Caki2 (cell line): ENCODE results near the gene LAMA4. TPM values are rescaled to one million over a fixed set of nuclear protein-coding genes. Genes with fewer than 3 reads are reported as not detected.

ENCODE experiments used
- DNase-seq: peaks from one replicate; pipeline ENCODE4 v3.0.0-alpha.2; 2015; ENCODE audit warnings: low read depth
- in situ Hi-C: cut with HindIII; loops from 2 replicates; pipeline ENCODE4 v1.10.0; 2016; ENCODE audit warnings: low sequenced_read_pairs, low pct_unique_long_range_greater_than_20kb, mixed read lengths
- total RNA-seq: library from RNA; depleted of rRNA; stranded (reverse); fragments of >200 nt; shearing (Covaris generic); gene quantifications from 2 replicates; pipeline ENCODE4 v1.2.3, GENCODE V29; 2014; ENCODE audit warnings: low replicate concordance

LAMA4 gene
- total RNA-seq, 1 experiment from 2014 or later: 12.4 TPM

- in situ Hi-C loops: no loop called here
- DNase-seq: no peak
These were observed 3.0 kb downstream of the LAMA4 start for GRCh38 chr6:112251171-112251875.

DNA sequence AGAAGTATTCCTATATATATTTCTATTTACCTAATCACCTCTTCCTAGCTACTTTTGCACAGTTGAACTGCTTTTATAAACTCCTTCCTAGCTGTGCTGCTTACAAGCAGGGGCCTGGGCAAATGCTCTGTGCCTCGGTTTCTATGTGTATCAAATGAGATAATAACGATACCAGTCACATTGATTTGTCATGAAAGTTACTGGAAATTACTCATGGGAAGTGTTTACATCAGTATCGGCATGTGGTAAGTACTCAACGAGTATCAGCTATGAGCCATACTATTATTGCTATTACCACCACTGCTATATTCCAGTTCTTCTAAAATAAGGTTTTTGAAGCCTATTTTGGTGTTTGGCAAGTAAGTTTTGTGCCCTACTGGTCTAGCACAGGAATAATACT is 4.9 kb downstream of the LAMA4 start:
- no peak for DNase-seq
- in situ Hi-C loops: no loop called here

DNA sequence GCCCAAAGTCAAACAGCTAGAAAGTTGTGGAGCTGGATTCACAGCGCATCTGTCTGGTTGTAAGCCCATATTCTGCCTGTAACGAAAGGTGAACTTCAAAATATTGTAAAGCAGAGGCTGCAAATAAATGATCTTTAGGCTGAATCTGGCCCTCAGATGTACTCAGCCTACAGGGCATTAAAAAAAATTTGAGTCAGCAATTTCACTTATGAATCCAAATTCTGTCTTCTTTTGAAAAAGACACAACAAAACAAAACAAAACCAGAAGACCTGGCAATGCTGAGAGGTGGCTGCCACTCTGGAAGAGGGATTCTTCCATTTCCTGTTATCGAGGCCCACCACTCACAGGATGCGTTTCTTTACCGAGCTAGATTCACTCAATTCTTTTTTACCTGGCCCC is 7.1 kb downstream of the LAMA4 start:
- no peak for DNase-seq
- in situ Hi-C loops: no loop called here

DNA sequence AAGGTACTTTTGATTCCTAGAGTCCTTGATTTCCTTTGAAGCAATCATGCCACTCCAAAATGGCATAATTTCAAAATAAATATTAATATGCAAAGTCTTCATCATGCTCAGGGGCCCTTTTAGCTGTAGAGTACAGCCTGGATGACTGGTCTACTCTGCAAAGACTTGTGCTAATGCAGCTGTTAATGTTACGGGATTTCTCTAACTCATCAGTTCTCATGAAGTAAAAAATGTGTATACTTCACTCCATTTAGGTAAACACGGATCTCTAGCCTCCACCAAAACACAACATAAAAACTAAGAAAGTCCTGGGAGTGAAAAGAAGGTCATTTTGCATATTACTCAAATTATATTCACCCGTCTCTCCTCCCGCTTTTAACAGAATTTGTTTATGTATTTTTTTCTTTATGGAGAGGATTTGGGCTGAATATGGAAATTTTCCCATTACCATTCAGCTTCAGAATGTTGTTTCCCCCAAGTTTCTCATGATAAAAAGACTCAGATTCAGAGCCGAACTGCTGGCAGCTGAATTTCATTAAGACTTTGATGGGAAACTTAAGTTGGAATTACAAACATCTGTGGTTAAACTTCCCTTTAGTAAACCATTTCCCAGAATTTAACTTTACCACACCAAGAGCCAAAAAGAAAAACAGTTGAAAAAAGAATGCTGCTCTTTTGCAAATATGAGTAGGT is 8.7 kb downstream of the LAMA4 start:
- in situ Hi-C loops: no loop called here
- DNase-seq: no peak

DNA sequence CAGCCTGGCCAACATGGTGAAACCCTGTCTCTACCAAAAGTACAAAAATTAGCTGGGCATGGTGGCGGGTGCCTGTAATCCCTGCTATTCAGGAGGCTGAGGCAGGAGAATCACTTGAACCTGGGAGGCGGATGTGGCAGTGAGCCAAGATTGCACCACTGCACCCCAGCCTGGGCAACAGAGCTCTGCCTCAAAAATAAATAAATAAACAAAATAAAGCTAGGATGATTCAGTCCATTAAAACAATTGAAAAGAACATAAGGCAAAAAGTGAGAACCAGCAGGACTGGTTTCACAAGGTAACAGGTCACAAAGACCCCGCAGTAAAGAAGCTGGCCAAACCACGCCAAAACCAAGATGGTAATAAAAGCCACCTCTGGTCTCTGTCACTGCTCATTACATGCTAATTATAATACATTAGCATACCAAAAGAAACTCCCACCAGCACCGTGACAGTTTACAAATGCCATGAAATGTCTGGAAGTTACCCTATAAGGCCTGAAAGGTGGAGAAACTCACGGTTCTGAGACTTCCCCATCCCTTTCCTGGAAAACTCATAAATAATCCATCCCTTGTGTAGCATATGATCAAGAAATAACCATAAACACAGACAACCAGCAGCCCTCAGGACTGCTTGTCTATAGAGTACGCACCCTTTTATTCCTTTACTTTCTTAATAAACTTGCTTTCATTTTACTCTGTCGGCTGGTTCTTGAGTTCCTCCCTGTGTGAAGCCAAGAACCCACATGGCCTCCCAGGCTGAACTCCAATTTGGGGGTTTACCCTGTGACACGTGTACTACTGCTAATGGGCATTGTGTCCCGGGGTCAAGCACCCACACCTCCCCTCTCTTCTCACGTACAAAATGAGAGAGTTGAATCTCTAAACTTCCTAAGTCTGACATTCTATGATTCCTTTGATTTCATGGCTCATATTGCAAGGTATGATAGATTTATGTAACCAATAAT is 10.2 kb downstream of the LAMA4 start:
- no peak for DNase-seq
- in situ Hi-C loops: no loop called here

DNA sequence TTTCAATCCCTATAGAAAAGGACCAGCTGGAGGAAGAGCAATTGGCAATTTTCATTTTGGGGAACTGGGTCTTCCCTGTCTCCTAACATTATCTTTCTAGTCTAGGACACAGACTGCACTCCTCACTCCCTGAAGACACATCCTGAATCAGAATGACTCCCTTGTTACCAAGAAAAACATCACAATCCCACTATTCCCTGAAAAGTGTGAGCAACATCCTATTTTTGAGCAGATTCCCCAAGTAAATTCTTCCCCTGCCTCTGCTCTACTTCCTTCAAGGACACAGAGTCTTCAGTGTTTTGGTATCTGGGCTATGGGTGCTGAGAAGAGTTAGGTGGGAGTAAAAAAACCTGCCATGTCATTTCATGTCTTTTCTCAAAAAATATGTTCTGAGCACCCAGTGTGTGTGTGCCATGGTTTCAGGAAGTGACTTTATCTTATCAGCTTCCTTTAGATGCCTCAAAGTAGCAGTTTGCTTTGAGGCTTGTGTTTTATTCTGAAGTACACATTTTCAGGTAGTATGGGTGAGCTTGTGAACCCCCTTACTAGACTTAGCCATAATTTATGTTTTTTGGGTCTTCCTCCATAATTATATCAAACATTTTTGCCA is 12.4 kb downstream of the LAMA4 start:
- in situ Hi-C loops: no loop called here
- no peak for DNase-seq

- no peak for DNase-seq
- in situ Hi-C loops: no loop called here
These were observed 16.8 kb downstream of the LAMA4 start for GRCh38 chr6:112237595-112237994.

- in situ Hi-C loops: no loop called here
- DNase-seq: no peak
These were observed 17.3 kb downstream of the LAMA4 start for GRCh38 chr6:112237066-112237465.

DNA sequence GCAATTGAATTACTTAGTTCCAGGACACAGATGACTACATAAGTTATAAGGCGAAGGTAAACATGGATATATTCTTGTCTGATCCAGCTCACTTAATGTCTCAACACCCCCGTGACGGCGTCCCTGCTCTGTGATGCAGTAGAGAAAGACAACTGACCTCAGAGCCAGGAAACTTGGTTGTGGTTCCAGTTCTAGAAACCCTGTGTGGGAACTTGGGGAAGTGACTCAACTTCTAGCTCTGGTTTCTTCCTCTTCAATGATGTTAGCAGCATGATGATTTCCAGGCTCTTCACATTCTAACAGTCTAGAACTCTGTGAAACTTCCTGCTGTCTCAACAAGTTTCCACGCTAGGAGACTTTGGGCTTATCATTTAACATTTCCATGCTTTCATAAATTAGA is 18.4 kb downstream of the LAMA4 start:
- DNase-seq: no peak

DNA sequence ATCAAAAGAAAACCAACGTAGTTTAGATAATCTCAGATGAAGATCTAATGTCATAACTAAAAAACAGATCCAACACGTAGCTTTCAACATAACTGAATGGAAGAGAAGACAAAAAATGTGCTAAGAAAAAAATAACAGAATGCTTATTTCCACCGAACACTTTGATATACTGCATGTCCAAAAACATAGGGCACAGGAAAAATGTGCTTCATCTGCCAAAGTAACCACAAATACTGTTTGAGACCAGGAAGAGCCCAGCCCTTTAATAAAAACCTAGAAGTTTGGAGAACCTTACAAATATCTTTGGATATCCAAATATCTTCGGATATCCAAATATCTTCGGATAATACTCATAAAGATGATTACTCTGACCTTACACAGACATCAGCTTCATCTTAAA is 19.8 kb downstream of the LAMA4 start:
- in situ Hi-C loops: no loop called here
- DNase-seq: no peak

More for the DNA sequence above, 18.4 kb downstream of the LAMA4 start:
- in situ Hi-C loops: no loop called here

DNA sequence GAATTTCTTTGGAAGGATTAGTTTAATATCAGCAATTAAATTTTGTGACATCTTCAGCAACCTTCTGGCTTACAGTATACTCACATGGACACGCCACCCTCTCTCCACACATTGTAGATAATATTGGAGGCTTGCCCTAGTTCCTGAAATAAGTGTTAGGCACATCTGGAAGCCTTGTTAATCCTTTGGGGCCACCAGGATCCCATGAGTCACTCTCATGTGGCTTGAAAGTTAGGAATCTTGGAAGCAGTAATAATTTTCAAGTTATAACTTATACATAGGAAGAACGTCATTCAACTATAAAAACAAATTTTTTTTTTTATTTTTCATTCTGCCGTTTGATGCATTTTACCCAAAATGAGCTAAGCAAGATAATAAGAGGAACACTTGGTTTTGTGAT is 20.5 kb downstream of the LAMA4 start:
- DNase-seq: no peak
- in situ Hi-C loops: no loop called here

DNA sequence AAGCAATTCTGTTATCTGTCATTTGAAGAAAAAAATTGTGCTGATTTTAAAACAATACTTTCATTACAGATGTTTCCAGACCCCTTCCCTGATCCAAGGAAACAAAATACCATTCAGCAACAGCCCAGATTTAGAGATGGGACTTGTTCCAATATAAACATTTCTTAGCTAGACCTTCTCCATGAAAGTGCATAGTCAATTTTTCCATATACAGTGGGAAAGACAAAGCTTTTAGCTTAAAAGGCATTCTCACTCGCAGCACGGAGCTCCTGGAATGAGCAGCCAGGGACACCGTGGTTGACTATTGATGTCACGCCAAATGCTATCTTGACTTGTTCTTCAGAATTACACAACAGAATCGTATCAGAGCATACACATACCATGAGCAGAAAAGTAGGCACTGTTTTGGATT is 21.5 kb downstream of the LAMA4 start:
- in situ Hi-C loops: no loop called here
- DNase-seq: no peak

GRCh38 chr6:112231594-112232060 is 22.7 kb downstream of the LAMA4 start:
- in situ Hi-C loops: no loop called here
- DNase-seq: no peak

DNA sequence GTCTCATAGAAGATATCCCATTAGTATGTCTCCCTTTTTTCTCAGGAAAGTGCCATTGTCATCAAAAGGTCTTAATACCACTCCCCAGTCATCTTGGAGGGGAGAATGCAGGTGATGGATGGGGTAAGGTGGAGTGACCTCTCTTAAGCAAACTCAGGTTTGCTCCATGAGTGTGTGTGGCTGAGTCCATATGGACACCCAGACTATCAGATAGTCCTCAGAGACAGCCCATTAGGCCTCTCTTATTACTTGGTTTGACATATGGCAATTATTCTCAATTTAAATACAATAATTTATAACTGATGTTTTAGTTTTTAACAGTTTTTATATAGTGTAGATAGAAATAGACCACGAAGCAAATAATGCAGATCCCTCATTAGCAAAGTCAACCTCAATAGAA is 23.2 kb downstream of the LAMA4 start:
- no peak for DNase-seq
- in situ Hi-C loops: no loop called here

DNA sequence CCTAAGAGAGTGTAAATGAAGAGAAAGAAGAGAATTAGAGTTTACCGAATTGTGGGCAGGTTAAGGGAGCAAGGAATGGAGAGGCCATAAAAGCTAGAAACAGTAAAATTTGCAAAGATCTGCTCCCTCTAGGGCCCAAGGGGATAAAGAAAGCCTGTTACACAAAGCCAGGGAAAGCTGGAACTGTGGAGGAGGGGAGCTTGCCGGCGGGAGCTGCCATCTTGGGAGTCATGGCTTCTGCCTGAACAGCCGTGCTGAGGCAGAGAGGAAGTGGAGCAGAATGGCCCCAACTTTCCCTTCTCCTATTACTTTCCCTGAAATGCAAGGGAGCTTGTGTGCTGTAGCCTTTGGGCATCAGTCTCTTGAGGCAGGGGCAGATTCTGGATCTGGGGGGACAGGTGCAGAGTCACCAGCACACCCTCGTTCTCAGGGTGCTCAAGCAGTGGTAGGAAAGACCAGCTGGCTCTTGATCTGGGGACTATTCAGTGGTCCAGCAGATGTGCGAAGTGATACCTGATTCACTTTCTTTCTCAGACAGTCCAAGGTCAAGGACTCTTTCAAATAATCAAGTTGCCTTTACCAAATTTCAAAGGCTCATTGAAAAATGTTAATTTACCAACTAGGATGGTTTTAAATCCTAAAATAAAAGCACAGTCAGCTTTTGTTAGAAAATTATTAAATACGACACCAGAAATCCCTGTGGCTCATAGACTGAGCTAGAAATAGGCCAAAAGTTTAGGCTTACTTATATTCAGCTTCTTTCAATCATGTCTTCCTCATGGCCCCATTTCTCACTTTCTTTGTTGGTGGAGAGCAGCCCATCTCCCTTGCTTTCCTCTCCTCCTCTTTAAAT is 25.7 kb downstream of the LAMA4 start:
- no peak for DNase-seq
- in situ Hi-C loops: no loop called here

DNA sequence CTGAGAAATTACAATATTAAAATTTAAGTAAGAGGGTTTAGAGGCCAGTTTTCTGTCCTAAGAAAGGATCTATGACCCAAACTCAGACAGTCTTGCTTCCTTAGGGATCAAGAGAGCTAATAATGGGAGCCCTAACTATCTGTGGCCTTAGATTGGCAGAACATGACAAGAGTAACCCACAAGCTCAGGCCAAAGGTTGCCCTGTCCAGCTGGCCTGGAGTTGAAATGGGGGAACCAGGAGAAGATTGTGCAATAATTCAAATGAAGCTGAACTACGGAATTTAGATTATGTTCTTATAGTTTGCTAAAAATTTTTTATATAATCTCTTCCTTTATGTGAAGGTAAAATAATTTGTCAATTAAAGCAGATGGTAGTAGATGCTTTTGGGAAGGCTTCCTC is 26.4 kb downstream of the LAMA4 start:
- in situ Hi-C loops: no loop called here

GRCh38 chr6:112227411-112227810 is 27.0 kb downstream of the LAMA4 start:
- no peak for DNase-seq
- in situ Hi-C loops: no loop called here

More for the DNA sequence above, 26.4 kb downstream of the LAMA4 start:
- no peak for DNase-seq

DNA sequence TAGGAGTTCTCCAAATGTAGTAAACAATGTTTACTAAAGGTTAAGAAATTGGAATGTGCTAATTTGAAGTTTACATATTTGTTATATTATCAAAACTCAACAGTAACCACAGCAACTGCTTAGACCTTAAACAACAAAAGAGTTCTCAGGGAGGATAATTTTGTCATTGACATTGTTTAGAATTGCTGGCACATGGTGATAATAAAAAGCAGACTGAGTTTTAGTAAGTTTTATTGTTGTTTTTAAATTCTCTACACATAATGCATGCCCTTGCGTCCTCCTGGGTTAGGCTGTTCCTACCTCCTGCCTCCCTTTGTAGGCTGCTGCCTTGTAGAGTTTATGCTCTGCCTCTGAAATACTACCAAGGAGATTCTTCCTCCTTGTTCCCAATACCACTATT is 28.7 kb downstream of the LAMA4 start:
- DNase-seq: no peak
- in situ Hi-C loops: no loop called here
